HEK293 (cell line): Measurements from ENCODE around the gene NTF4.
A peak's percentile ranks its signal among the peaks of the same experiment; 100 is the strongest.

ENCODE experiments used
- CTCF ChIA-PET: fragments of 350-600 bp; formaldehyde crosslinking; extraction: SDS; loops from one replicate; lab custom pipeline; 2021; ENCODE audit warnings: antibody characterized with exemption; lab: Yijun Ruan, JAX
- POLR2A ChIA-PET: fragments of 300-600 bp; formaldehyde crosslinking; extraction: SDS; loops from one replicate; lab custom pipeline; 2020; ENCODE audit warnings: antibody characterized with exemption, inconsistent platforms; lab: Yijun Ruan, JAX
- H3K27ac ChIP-seq: fragments of 200-500 bp; sonication (Bioruptor generic); 2 replicates; pipeline ENCODE4 v1.5.1; 2014; ENCODE audit warnings: low read depth, low read length, control low read depth, inconsistent platforms; ENCODE audit errors: extremely low read depth
- H3K36me3 ChIP-seq, 2 experiments: fragments of 200-500 bp in 1 of 2; sonication (Bioruptor generic) in 1 of 2; 1 replicate in 1 of 2; 2 replicates in 1 of 2; pipeline ENCODE4 v1.5.1; 2014 to 2017; ENCODE audit warnings: inconsistent platforms in 2 of 2, low read length in 2 of 2; ENCODE audit not compliant: control insufficient read depth in 2 of 2, insufficient read depth in 1 of 2
- H3K4me1 ChIP-seq: fragments of 200-500 bp; sonication (Bioruptor generic); 2 replicates; pipeline ENCODE4 v1.5.1; 2014; ENCODE audit warnings: mild to moderate bottlenecking, low read length, inconsistent platforms; ENCODE audit not compliant: control insufficient read depth, insufficient read depth
- H3K4me3 ChIP-seq: 2 replicates; pipeline ENCODE4 v1.5.1; 2011; ENCODE audit warnings: low read depth, mild to moderate bottlenecking, control low read depth, low read length, moderate library complexity
- H3K9me3 ChIP-seq: fragments of 200-500 bp; sonication (Bioruptor generic); 2 replicates; pipeline ENCODE4 v1.5.1; 2014; ENCODE audit warnings: low read depth, low read length, inconsistent platforms; ENCODE audit not compliant: control insufficient read depth, insufficient read depth
- ATF2 ChIP-seq: fragments of 450-650 bp; formaldehyde crosslinking; IDR thresholded peaks from 2 replicates; pipeline ENCODE4 v1.5.1; 2016; ENCODE audit warnings: missing biosample characterization, missing genetic modification characterization, low read depth
- GLI4 ChIP-seq: fragments of 450-650 bp; formaldehyde crosslinking; IDR thresholded peaks from 2 replicates; pipeline ENCODE4 v1.5.1; 2016; ENCODE audit warnings: missing biosample characterization, missing genetic modification characterization
- GLIS2 ChIP-seq: fragments of 450-650 bp; formaldehyde crosslinking; IDR thresholded peaks from 2 replicates; pipeline ENCODE4 v1.5.1; 2016; ENCODE audit warnings: missing biosample characterization, missing genetic modification characterization
- OSR2 ChIP-seq: fragments of 450-650 bp; formaldehyde crosslinking; IDR thresholded peaks from 2 replicates; pipeline ENCODE4 v1.5.1; 2016; ENCODE audit warnings: missing biosample characterization, missing genetic modification characterization
- RBAK ChIP-seq: fragments of 450-650 bp; formaldehyde crosslinking; IDR thresholded peaks from 2 replicates; pipeline ENCODE4 v1.5.1; 2016; ENCODE audit warnings: missing biosample characterization, missing genetic modification characterization
- SALL2 ChIP-seq: fragments of 450-650 bp; formaldehyde crosslinking; IDR thresholded peaks from 2 replicates; pipeline ENCODE4 v1.5.0; 2017; ENCODE audit warnings: missing biosample characterization, mild to moderate bottlenecking, missing genetic modification characterization, borderline replicate concordance
- SP2 ChIP-seq: fragments of 450-650 bp; formaldehyde crosslinking; IDR thresholded peaks from 2 replicates; pipeline ENCODE4 v1.5.1; 2016; ENCODE audit warnings: missing biosample characterization, missing genetic modification characterization
- YY2 ChIP-seq: fragments of 450-650 bp; formaldehyde crosslinking; IDR thresholded peaks from 2 replicates; pipeline ENCODE4 v1.5.1; 2016; ENCODE audit warnings: missing biosample characterization, missing genetic modification characterization
- ZBTB7A ChIP-seq: fragments of 450-650 bp; formaldehyde crosslinking; IDR thresholded peaks from 2 replicates; pipeline ENCODE4 v1.5.1; 2016; ENCODE audit warnings: low read depth, missing biosample characterization, missing genetic modification characterization
- ZNF174 ChIP-seq: fragments of 450-650 bp; formaldehyde crosslinking; IDR thresholded peaks from 2 replicates; pipeline ENCODE4 v1.5.0; 2017; ENCODE audit warnings: missing biosample characterization, mild to moderate bottlenecking, missing genetic modification characterization
- ZNF223 ChIP-seq: fragments of 450-650 bp; formaldehyde crosslinking; IDR thresholded peaks from 2 replicates; pipeline ENCODE4 v1.5.1; 2016; ENCODE audit warnings: missing biosample characterization, missing genetic modification characterization
- ZNF398 ChIP-seq: fragments of 450-650 bp; formaldehyde crosslinking; IDR thresholded peaks from 2 replicates; pipeline ENCODE4 v1.5.1; 2017; ENCODE audit warnings: missing biosample characterization, missing genetic modification characterization
- ZNF521 ChIP-seq: fragments of 450-650 bp; formaldehyde crosslinking; IDR thresholded peaks from 2 replicates; pipeline ENCODE4 v1.5.1; 2017; ENCODE audit warnings: missing biosample characterization, mild to moderate bottlenecking, missing genetic modification characterization
- ZNF560 ChIP-seq: fragments of 450-650 bp; formaldehyde crosslinking; IDR thresholded peaks from 2 replicates; pipeline ENCODE4 v1.5.1; 2017; ENCODE audit warnings: missing biosample characterization, missing genetic modification characterization, borderline replicate concordance
- ZNF610 ChIP-seq: fragments of 450-650 bp; formaldehyde crosslinking; IDR thresholded peaks from 2 replicates; pipeline ENCODE4 v1.5.1; 2016; ENCODE audit warnings: missing biosample characterization, missing genetic modification characterization, borderline replicate concordance
- ZNF670 ChIP-seq: fragments of 450-650 bp; formaldehyde crosslinking; IDR thresholded peaks from 2 replicates; pipeline ENCODE4 v1.5.1; 2016; ENCODE audit warnings: missing biosample characterization, missing genetic modification characterization, low read depth
- ZNF707 ChIP-seq: fragments of 450-650 bp; formaldehyde crosslinking; IDR thresholded peaks from 2 replicates; pipeline ENCODE4 v1.5.1; 2016; ENCODE audit warnings: missing biosample characterization, missing genetic modification characterization
- TF ChIP-seq, protein P1 (sequence below): fragments of 450-650 bp; formaldehyde crosslinking; IDR thresholded peaks from 2 replicates; pipeline ENCODE4; 2016; ENCODE audit warnings: missing biosample characterization, missing genetic modification characterization
- TF ChIP-seq, protein P2 (sequence below): fragments of 450-650 bp; formaldehyde crosslinking; IDR thresholded peaks from 2 replicates; pipeline ENCODE4 v1.5.1; 2016; ENCODE audit warnings: missing biosample characterization, missing genetic modification characterization
- TF ChIP-seq, protein P3 (sequence below): fragments of 450-650 bp; formaldehyde crosslinking; IDR thresholded peaks from 2 replicates; pipeline ENCODE4 v1.5.1; 2016; ENCODE audit warnings: missing biosample characterization, missing genetic modification characterization
- TF ChIP-seq, protein P4 (sequence below): fragments of 450-650 bp; formaldehyde crosslinking; IDR thresholded peaks from 2 replicates; pipeline ENCODE4 v1.5.1; 2016; ENCODE audit warnings: missing biosample characterization, missing genetic modification characterization

The NTF4 gene

DNA sequence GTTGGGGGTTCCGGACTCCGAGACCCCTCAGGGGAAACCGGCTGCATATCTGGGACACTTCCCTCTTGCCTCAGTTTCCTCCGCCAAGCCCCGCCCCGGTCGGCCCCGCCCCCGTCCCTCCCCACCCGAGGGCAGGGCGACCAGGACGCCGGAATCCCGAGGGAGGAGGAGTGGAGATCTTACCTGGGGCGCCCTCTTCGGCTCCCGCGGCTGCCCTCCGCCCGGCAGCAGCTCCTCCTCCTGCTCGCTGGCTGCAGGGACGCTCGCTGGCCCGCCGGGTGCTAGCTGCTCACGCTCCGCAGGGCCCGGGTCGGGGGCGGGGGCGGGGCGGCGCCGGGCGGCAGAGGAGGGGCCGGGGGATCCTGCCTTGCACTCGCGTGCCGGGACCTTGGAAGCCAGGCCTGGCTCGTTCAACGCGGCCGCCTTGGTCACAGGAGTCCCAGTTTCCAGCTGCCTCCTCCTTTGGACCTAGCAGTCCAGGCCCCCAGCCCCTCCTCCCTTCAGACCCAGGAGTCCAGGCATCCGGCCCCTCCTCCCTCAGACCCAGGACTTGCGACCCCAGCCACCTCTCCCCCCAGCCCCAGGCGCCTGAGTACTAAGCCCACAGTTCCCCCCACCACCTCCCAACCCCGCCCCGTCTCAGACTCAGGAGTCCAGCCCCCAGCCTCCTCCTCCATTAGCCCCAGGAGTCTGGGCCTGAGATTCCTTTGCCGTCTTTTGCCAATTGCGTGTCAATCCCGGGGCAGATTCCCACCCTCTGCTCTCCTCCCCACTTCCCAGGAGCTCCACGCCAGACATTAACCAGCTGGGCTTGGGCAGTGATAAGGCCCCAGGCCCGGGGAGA lies at the start of gene NTF4 (continued):
- TF ChIP-seq, protein P1, sequence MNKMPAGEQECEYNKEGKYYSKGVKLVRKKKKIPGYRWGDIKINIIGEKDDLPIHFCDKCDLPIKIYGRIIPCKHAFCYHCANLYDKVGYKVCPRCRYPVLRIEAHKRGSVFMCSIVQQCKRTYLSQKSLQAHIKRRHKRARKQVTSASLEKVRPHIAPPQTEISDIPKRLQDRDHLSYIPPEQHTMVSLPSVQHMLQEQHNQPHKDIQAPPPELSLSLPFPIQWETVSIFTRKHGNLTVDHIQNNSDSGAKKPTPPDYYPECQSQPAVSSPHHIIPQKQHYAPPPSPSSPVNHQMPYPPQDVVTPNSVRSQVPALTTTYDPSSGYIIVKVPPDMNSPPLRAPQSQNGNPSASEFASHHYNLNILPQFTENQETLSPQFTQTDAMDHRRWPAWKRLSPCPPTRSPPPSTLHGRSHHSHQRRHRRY (tag by site-specific recombination) = no peak
- TF ChIP-seq ZNF174 (no peak), GLIS2 (tag by site-specific recombination) (no peak), SP2 (tag by site-specific recombination) (peak; percentile 54), YY2 (tag by site-specific recombination) (no peak), ZNF610 (tag by site-specific recombination) (no peak), ZNF670 (tag by site-specific recombination) (no peak), ZNF560 (no peak), ZNF707 (no peak), ATF2 (no peak), GLI4 (no peak), ZNF223 (tag by site-specific recombination) (no peak), OSR2 (no peak), ZNF398 (tag by site-specific recombination) (peak; percentile 38; the same call in 1 of the 2 replicates), ZNF521 (tag by site-specific recombination) (no peak), ZBTB7A (tag by site-specific recombination) (no peak)
- TF ChIP-seq, protein P2, sequence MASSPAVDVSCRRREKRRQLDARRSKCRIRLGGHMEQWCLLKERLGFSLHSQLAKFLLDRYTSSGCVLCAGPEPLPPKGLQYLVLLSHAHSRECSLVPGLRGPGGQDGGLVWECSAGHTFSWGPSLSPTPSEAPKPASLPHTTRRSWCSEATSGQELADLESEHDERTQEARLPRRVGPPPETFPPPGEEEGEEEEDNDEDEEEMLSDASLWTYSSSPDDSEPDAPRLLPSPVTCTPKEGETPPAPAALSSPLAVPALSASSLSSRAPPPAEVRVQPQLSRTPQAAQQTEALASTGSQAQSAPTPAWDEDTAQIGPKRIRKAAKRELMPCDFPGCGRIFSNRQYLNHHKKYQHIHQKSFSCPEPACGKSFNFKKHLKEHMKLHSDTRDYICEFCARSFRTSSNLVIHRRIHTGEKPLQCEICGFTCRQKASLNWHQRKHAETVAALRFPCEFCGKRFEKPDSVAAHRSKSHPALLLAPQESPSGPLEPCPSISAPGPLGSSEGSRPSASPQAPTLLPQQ (tag by site-specific recombination) = no peak

- Histone ChIP-seq H3K27ac (peak within 1 kb of the TSS; percentile 84), H3K36me3 (peaks cover 0 to 18% of the 10 kb centered on the region in 2 experiments; a peak in 2 of 3 replicates), H3K4me3 (peak within 1 kb of the TSS; percentile 69), H3K9me3 (no peaks in the 10 kb centered on the region), H3K4me1 (peaks cover 14% of the 10 kb centered on the region)
- CTCF ChIA-PET = interaction anchor here (0.6 to 3.0 kb wide), 12 partner anchors 8 to 121 kb away, joined by 3 to 33 read pairs (median 7); partner anchors contain the start of genes GYS1 and RUVBL2
- POLR2A ChIA-PET = interaction anchor here (0.5 to 2.3 kb wide), 13 partner anchors 14 to 156 kb away, joined by 3 to 22 read pairs (median 5); partner anchors contain the start of genes GYS1 and RUVBL2
- TF ChIP-seq, protein P3, sequence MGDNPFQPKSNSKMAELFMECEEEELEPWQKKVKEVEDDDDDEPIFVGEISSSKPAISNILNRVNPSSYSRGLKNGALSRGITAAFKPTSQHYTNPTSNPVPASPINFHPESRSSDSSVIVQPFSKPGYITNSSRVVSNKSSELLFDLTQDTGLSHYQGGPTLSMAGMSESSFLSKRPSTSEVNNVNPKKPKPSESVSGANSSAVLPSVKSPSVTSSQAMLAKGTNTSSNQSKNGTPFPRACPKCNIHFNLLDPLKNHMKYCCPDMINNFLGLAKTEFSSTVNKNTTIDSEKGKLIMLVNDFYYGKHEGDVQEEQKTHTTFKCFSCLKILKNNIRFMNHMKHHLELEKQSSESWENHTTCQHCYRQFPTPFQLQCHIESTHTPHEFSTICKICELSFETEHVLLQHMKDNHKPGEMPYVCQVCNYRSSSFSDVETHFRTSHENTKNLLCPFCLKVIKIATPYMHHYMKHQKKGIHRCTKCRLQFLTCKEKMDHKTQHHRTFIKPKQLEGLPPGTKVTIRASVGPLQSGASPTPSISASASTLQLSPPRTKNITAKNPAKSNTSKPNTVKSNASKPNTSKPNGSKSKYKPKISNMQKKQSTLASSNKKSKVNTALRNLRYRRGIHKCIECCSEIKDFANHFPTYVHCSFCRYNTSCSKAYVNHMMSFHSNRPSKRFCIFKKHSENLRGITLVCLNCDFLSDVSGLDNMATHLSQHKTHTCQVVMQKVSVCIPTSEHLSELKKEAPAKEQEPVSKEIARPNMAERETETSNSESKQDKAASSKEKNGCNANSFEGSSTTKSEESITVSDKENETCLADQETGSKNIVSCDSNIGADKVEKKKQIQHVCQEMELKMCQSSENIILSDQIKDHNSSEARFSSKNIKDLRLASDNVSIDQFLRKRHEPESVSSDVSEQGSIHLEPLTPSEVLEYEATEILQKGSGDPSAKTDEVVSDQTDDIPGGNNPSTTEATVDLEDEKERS = no peak
- TF ChIP-seq, protein P4, sequence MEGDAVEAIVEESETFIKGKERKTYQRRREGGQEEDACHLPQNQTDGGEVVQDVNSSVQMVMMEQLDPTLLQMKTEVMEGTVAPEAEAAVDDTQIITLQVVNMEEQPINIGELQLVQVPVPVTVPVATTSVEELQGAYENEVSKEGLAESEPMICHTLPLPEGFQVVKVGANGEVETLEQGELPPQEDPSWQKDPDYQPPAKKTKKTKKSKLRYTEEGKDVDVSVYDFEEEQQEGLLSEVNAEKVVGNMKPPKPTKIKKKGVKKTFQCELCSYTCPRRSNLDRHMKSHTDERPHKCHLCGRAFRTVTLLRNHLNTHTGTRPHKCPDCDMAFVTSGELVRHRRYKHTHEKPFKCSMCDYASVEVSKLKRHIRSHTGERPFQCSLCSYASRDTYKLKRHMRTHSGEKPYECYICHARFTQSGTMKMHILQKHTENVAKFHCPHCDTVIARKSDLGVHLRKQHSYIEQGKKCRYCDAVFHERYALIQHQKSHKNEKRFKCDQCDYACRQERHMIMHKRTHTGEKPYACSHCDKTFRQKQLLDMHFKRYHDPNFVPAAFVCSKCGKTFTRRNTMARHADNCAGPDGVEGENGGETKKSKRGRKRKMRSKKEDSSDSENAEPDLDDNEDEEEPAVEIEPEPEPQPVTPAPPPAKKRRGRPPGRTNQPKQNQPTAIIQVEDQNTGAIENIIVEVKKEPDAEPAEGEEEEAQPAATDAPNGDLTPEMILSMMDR (tag by site-specific recombination) = peak; percentile 31; the same call in 1 of the 2 replicates
- no peak for TF ChIP-seq SALL2 (tag by site-specific recombination)
- TF ChIP-seq ZNF398 (tag by site-specific recombination) = 0 out of 2 replicates have a peak, but pooled peaks have one; percentile 27
- TF ChIP-seq RBAK = no peak
- no peak for TF ChIP-seq ZNF223 (tag by site-specific recombination)
These were observed 49.4 kb upstream of the NTF4 start, which contains the start of gene LIN7B for GRCh38 chr19:49113762-49114629. Gene LIN7B (plus strand): TSS chr19:49114370. CDS start chr19:49114405, 35 bp downstream.
